ENCODE results near the gene MAD1L1. TPM values are rescaled to one million over a fixed set of nuclear protein-coding genes. Genes with fewer than 3 reads are reported as not detected.

MAD1L1 gene
- total RNA-seq, 1 experiment from 2014 or later: 46.7 TPM

DNA sequence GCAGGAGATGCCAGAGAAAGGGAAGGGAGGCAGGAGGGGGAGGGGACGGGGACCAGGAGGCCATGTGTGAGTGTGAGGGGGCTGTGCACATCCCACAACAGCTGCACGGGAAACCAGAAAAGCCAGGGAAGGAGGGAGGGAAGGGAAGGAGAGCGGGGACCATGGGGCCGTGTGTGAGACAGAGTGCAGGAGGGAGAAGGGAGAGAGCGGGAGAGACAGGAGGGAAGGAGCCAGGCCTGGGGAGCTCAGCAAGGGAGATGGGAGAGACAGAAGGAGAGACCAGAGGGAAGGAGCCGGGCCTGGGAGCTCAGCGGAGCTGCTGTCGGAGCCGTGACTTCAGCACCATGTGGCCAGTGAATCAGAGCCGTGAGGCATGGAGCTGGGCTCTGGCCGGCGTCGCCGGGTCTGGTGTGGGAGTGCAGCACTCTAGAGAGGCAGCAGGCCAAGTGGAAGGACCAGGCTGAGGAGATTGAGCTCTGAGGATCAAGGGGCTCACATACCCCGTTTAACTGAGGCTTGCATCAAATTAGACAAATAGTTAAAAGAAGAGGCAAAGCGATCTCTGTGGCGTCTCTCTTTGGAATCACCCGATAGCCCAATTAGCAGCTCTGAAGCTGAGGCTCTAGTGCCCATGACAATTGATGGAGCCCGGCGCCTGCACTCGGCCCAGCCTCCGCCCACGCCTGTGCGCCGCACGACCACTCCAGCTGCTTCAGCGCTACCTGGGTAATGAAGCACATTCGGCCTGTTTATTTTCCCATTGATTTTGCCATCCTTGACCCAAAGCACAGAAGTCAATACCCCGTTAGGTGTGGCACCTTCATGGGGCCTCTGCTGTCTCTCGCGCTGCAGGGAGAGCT is 150.4 kb downstream of the MAD1L1 start:
- Histone ChIP-seq H3K27ac (ENCODE audit: low read depth, low read length, poor library complexity, severe bottlenecking) (no peak overlapping the region), H3K9me3 (ENCODE audit: low read depth, low read length, poor library complexity, severe bottlenecking) (no peaks in the 10 kb centered on the region), H3K27me3 (replicated peaks; ENCODE audit: insufficient read depth, low read depth, low read length, poor library complexity) (no peaks in the 10 kb centered on the region), H3K36me3 (ENCODE audit: insufficient read depth, low read length, poor library complexity, severe bottlenecking) (no peaks in the 10 kb centered on the region), H3K4me3 (ENCODE audit: low read depth, low read length, poor library complexity, severe bottlenecking) (no peak overlapping the region), H3K4me1 (ENCODE audit: insufficient read depth, low read length, poor library complexity, severe bottlenecking) (peaks cover 18% of the 10 kb centered on the region)
- intact Hi-C loops (cut with micrococcal nuclease; ENCODE audit: unreplicated experiment): no loop called here
- no TSS peak for BruUV-seq (replicated peaks)
- ChIA-PET CTCF (no interaction called here), POLR2A (ENCODE audit: low non-redundant PET) (no interaction called here)
- TF ChIP-seq, protein P1, sequence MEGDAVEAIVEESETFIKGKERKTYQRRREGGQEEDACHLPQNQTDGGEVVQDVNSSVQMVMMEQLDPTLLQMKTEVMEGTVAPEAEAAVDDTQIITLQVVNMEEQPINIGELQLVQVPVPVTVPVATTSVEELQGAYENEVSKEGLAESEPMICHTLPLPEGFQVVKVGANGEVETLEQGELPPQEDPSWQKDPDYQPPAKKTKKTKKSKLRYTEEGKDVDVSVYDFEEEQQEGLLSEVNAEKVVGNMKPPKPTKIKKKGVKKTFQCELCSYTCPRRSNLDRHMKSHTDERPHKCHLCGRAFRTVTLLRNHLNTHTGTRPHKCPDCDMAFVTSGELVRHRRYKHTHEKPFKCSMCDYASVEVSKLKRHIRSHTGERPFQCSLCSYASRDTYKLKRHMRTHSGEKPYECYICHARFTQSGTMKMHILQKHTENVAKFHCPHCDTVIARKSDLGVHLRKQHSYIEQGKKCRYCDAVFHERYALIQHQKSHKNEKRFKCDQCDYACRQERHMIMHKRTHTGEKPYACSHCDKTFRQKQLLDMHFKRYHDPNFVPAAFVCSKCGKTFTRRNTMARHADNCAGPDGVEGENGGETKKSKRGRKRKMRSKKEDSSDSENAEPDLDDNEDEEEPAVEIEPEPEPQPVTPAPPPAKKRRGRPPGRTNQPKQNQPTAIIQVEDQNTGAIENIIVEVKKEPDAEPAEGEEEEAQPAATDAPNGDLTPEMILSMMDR (conservative IDR thresholded peaks at IDR 0.05; ENCODE audit: low read depth, low read length): no peak
- TF ChIP-seq EZH2 (IDR thresholded peaks at IDR 0.05; ENCODE audit: borderline replicate concordance, low read depth, low read length, poor library complexity, severe bottlenecking): no peak
- DNase-seq (ENCODE audit: low spot score): no peak

DNA sequence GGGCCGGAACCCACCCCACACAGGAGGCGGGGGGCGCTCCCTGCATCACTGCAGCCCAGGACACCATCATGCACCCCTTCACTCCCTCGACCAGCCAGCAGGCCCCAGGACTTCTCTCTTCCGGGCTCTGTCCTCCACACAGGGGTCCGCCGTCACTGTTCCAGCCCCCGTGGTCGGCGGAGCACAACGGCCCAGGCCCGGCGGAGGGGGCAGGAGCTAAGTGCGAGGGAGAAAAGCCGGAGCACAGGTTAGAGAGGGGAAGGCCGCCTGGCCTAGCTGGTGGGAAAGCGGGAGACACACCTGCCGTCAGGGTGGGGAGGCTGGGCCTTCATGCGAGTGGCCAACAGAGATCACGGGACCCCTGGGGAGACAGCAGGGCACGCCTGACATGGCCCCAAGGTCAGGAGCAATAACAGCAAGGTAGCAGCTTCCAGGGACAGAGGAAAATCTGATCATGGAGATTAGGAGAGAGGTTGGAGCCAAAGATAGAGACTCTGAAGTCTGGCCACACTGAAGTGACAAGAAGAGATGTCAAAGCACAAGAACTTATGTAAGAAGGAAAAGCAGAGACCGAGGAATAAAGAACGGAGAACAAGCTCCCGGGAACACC is 151.1 kb downstream of the MAD1L1 start:
- Histone ChIP-seq H3K27me3 (replicated peaks; ENCODE audit: insufficient read depth, low read depth, low read length, poor library complexity) (no peaks in the 10 kb centered on the region), H3K36me3 (ENCODE audit: insufficient read depth, low read length, poor library complexity, severe bottlenecking) (no peaks in the 10 kb centered on the region), H3K4me3 (ENCODE audit: low read depth, low read length, poor library complexity, severe bottlenecking) (no peak overlapping the region), H3K9me3 (ENCODE audit: low read depth, low read length, poor library complexity, severe bottlenecking) (no peaks in the 10 kb centered on the region), H3K4me1 (ENCODE audit: insufficient read depth, low read length, poor library complexity, severe bottlenecking) (peaks cover 18% of the 10 kb centered on the region), H3K27ac (ENCODE audit: low read depth, low read length, poor library complexity, severe bottlenecking) (no peak overlapping the region)
- ChIA-PET POLR2A (ENCODE audit: low non-redundant PET) (no interaction called here), CTCF (no interaction called here)
- no peak for TF ChIP-seq EZH2 (IDR thresholded peaks at IDR 0.05; ENCODE audit: borderline replicate concordance, low read depth, low read length, poor library complexity, severe bottlenecking)
- TF ChIP-seq, protein P1 (conservative IDR thresholded peaks at IDR 0.05; ENCODE audit: low read depth, low read length): no peak
- no peak for DNase-seq (ENCODE audit: low spot score)
- no TSS peak for BruUV-seq (replicated peaks)
- intact Hi-C loops (cut with micrococcal nuclease; ENCODE audit: unreplicated experiment): no loop called here

DNA sequence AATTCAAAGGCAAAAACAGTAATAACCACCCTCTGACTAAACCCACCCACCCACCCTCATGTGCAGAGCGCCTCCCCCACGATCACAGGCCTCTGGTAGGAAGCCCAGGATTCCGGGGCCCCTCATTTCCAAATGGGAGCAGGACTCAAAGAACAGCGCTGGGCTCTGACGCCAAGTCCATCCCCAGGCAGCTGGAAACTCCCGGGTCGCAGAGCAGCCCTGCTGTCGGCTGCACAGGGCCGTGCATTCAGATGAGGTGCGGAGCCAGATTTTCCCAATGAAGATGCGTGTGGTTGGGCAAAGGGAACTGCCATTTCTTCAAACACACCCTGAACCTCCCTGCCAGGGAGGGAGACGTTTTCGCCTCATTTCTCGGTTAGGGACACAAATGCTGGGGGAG is 152.3 kb downstream of the MAD1L1 start:
- Histone ChIP-seq H3K27me3 (replicated peaks; ENCODE audit: insufficient read depth, low read depth, low read length, poor library complexity) (no peaks in the 10 kb centered on the region), H3K27ac (ENCODE audit: low read depth, low read length, poor library complexity, severe bottlenecking) (no peak overlapping the region), H3K36me3 (ENCODE audit: insufficient read depth, low read length, poor library complexity, severe bottlenecking) (no peaks in the 10 kb centered on the region), H3K4me1 (ENCODE audit: insufficient read depth, low read length, poor library complexity, severe bottlenecking) (peaks cover 18% of the 10 kb centered on the region), H3K9me3 (ENCODE audit: low read depth, low read length, poor library complexity, severe bottlenecking) (no peaks in the 10 kb centered on the region), H3K4me3 (ENCODE audit: low read depth, low read length, poor library complexity, severe bottlenecking) (no peak overlapping the region)
- no TSS peak for BruUV-seq (replicated peaks)
- DNase-seq (ENCODE audit: low spot score): no peak
- ChIA-PET POLR2A (ENCODE audit: low non-redundant PET) (no interaction called here), CTCF (no interaction called here)
- TF ChIP-seq EZH2 (IDR thresholded peaks at IDR 0.05; ENCODE audit: borderline replicate concordance, low read depth, low read length, poor library complexity, severe bottlenecking): no peak
- TF ChIP-seq, protein P1 (conservative IDR thresholded peaks at IDR 0.05; ENCODE audit: low read depth, low read length): no peak
- intact Hi-C loops (cut with micrococcal nuclease; ENCODE audit: unreplicated experiment): no loop called here
